Heart right ventricle (tissue), 16 donors: ENCODE results near the gene GRK5. TPM values are rescaled to one million over a fixed set of nuclear protein-coding genes. Genes with fewer than 3 reads are reported as not detected.

Experiments
- ATAC-seq, 8 donors: fragments of 200-7000 bp; cut with Tn5 transposase; one replicate each; pipeline ENCODE4 v1.9.1; 2020; ENCODE audit warnings: mild to moderate bottlenecking in 8 of 8, moderate library complexity in 8 of 8, moderate number of reproducible peaks in 1 of 8
- DNase-seq, 2 donors: peaks; one replicate each; pipeline ENCODE4 v3.0.0-alpha.2; 2020
- H3K27ac ChIP-seq, 10 donors: fragments of 200-600 bp; sonication (generic) in 2 of 10; one replicate each; pipeline versions ENCODE4 v1.5.0 to v1.8.0; 2020 to 2022; ENCODE audit warnings: mild to moderate bottlenecking in 3 of 10
- H3K27me3 ChIP-seq, 7 donors: fragments of 200-600 bp; one replicate each; pipeline ENCODE4 v1.8.0; 2021 to 2022; ENCODE audit warnings: mild to moderate bottlenecking in 2 of 7
- H3K36me3 ChIP-seq, 9 donors: fragments of 200-600 bp; sonication (generic) in 1 of 9; one replicate each; pipeline versions ENCODE4 v1.5.0 to v1.8.0; 2020 to 2022; ENCODE audit warnings: mild to moderate bottlenecking in 2 of 9
- H3K4me1 ChIP-seq, 9 donors: fragments of 200-600 bp; sonication (generic) in 1 of 9; one replicate each; pipeline versions ENCODE4 v1.5.0 to v1.8.0; 2020 to 2022; ENCODE audit warnings: mild to moderate bottlenecking in 4 of 9
- H3K4me3 ChIP-seq, 10 donors: fragments of 200-600 bp; sonication (generic) in 2 of 10; one replicate each; pipeline versions ENCODE4 v1.5.0 to v1.8.0; 2020 to 2022; ENCODE audit warnings: mild to moderate bottlenecking in 7 of 10, moderate library complexity in 2 of 10
- H3K9me3 ChIP-seq, 11 donors: fragments of 200-600 bp in 10 of 11; sonication (generic) in 2 of 11; one replicate each; pipeline versions ENCODE4 v1.5.0 to v1.8.0; 2013 to 2022; ENCODE audit warnings: mild to moderate bottlenecking in 2 of 11, control low read depth in 1 of 11, moderate library complexity in 1 of 11
- CTCF ChIP-seq, 9 donors: fragments of 200-600 bp; sonication (generic) in 2 of 9; IDR thresholded peaks; one replicate each; pipeline versions ENCODE4 v1.5.0 to v1.8.0; 2021 to 2022; ENCODE audit warnings: antibody characterized with exemption in 9 of 9, mild to moderate bottlenecking in 5 of 9, moderate library complexity in 1 of 9
- WGBS, 2 donors: extraction: QIAGEN DNeasy Blood & Tissue Kit; methylation state at CpG; one replicate each; pipeline ENCODE4 v1.1.7; 2013; ENCODE audit warnings: inconsistent platforms in 1 of 2; 5-methylcytosine and 5-hydroxymethylcytosine counted together
- intact Hi-C, 10 donors: fragments of 100-400 bp; cut with DNase I; formaldehyde crosslinking; loops; one replicate each; pipeline versions ENCODE4 v1.11.1 to v1.14.2; 2022
- polyA plus RNA-seq, 2 donors: library from polyadenylated mRNA; stranded (reverse); fragments of 200-250 nt; gene quantifications; one replicate each; pipeline ENCODE4 v1.2.3, GENCODE V29; 2013
- total RNA-seq, 10 donors: library from RNA; stranded (reverse); fragmentation: NEBNext Ultra II Directional in 3 of 10; extraction: Animal tissue kit (Norgen Biotek cat#: 25700) in 3 of 10; gene quantifications; one replicate each; pipeline versions ENCODE4 v1.2.1 to v1.2.4, GENCODE V29; 2021 to 2023
- donor health status: Arrhythmogenic right ventricular cardiomyopathy.
- donor health status: ischemic (EF 13 %, LVEDD 7.1; RV severe dilation, severe dysfunction).
- donor health status: healthy with polysubstance abuse.
- donor health status: DM: no; HTN: yes; CAD: no.
- donor health status: DM: no; HTN: no; CAD: no.
- donor health status: ischemic (EF 25% LVEDD 6.9; RV normal size, moderate dysfunction).
- donor health status: ischemic (EF 25% LVEDD 5.7; RV mildly dilated, moderate dysfunction).
- donor health status: healthy.
- donor health status: DM: yes; HTN: yes; CAD: no.
- donor health status: Ischemic cardiomyopathy.
- donor health status: ischemic (EF 35%, LVEDD 5.7; RV mildly dilated, moderate dysfunction).
- donor health status: nonischemic (EF 11% LVEDD 7.7; RV severe dilation, severe dysfunction).
- donor health status: DM: yes; HTN: yes; CAD: no.
- donor health status: PGD.
- donor health status: ischemic (EF 29% LVEDD 5.4; RV normal size, mild dysfunction).
- donor health status: nonischemic (EF 23%, LVEDD 6.1; RV moderate dilation, normal function).

GRK5 gene
- total and polyA plus RNA-seq, 12 donors = 11.8 to 80.5 (median 26.6) TPM

GRCh38 chr10:119303886-119304285 is 96.5 kb downstream of the GRK5 start:
- no peak overlapping the region for H3K4me3 ChIP-seq
- no peaks in the 10 kb centered on the region for H3K9me3 ChIP-seq
- H3K27ac ChIP-seq = no peak overlapping the region
- no peak for TF ChIP-seq CTCF (IDR thresholded peaks at IDR 0.05)
- 98 to 100% methylated on average over 3 of the region's 3 CpGs for WGBS, 2 donors
- no peaks in the 10 kb centered on the region for H3K36me3 ChIP-seq
- ATAC-seq (no peak), DNase-seq (no peak)
- H3K4me1 ChIP-seq = peaks cover 26 to 93% (median 57%) of the 10 kb centered on the region in 9 donors
- intact Hi-C loops = loop anchor here in 1 of 10 donors (5.0 kb wide), 1 partner anchor 98 kb away; no protein-coding TSS in a partner anchor
- no peaks in the 10 kb centered on the region for H3K27me3 ChIP-seq

GRCh38 chr10:119304541-119304940 is 97.2 kb downstream of the GRK5 start:
- Histone ChIP-seq H3K36me3 (no peaks in the 10 kb centered on the region), H3K27me3 (no peaks in the 10 kb centered on the region), H3K4me1 (peaks cover 24 to 91% (median 57%) of the 10 kb centered on the region in 9 donors), H3K27ac (peak overlapping the region in 3 of 10 donors; percentile 21 to 87 (median 62)), H3K4me3 (no peak overlapping the region), H3K9me3 (no peaks in the 10 kb centered on the region)
- no peak for ATAC-seq
- intact Hi-C loops = loop anchor here in 1 of 10 donors (5.0 kb wide), 1 partner anchor 98 kb away; no protein-coding TSS in a partner anchor
- DNase-seq = no peak
- TF ChIP-seq CTCF (IDR thresholded peaks at IDR 0.05) = no peak
- WGBS, 2 donors = 88 to 91% methylated on average over 8 of the region's 8 CpGs

GRCh38 chr10:119305860-119306513 is 98.6 kb downstream of the GRK5 start:
- Histone ChIP-seq H3K27ac (peak overlapping the region in 9 of 10 donors; percentile 31 to 87 (median 58)), H3K4me1 (peaks cover 24 to 92% (median 46%) of the 10 kb centered on the region in 9 donors), H3K36me3 (no peaks in the 10 kb centered on the region), H3K9me3 (no peaks in the 10 kb centered on the region), H3K4me3 (peak overlapping the region in 1 of 10 donors; percentile 39), H3K27me3 (no peaks in the 10 kb centered on the region)
- ATAC-seq (peak; percentile 48 to 75 (median 62)), DNase-seq (peak in 1 of 2 donors; percentile 67)
- TF ChIP-seq CTCF (IDR thresholded peaks at IDR 0.05) = no peak
- 43 to 69% methylated on average over 11 of the region's 11 CpGs for WGBS, 2 donors
- intact Hi-C loops = no loop called here

- no peaks in the 10 kb centered on the region for H3K36me3 ChIP-seq
- peak overlapping the region in 1 of 10 donors; percentile 39 for H3K4me3 ChIP-seq
- TF ChIP-seq CTCF (IDR thresholded peaks at IDR 0.05) = peak in 2 of 9 donors; percentile 7 to 44
- peaks cover 18 to 87% (median 41%) of the 10 kb centered on the region in 9 donors for H3K4me1 ChIP-seq
- 56 to 76% methylated on average over 9 of the region's 9 CpGs for WGBS, 2 donors
- H3K27me3 ChIP-seq = no peaks in the 10 kb centered on the region
- intact Hi-C loops = no loop called here
- H3K27ac ChIP-seq = peak overlapping the region in 9 of 10 donors; percentile 31 to 87 (median 58)
- ATAC-seq (peak in 5 of 8 donors; percentile 6 to 43 (median 35)), DNase-seq (no peak)
- H3K9me3 ChIP-seq = no peaks in the 10 kb centered on the region
Measured at GRCh38 chr10:119306514-119306951, 99.2 kb downstream of the GRK5 start.
